Body of pancreas (tissue), 4 donors: ENCODE data around the gene AGBL5.

Experiments
- CTCF ChIP-seq, 7 experiments: fragments of 450-650 bp in 4 of 7; fragments of 200-600 bp in 3 of 7; sonication (generic) in 3 of 7; IDR thresholded peaks; one replicate each; pipeline ENCODE4 v1.5.1; 2016 to 2019; ENCODE audit warnings: antibody characterized with exemption in 7 of 7
- POLR2A ChIP-seq, 3 donors: fragments of 450-650 bp; IDR thresholded peaks; one replicate each; pipeline ENCODE4 v1.6.1; 2016; ENCODE audit warnings: antibody characterized with exemption in 3 of 3, mild to moderate bottlenecking in 2 of 3

GRCh38 chr2:27060323-27060722 is 8.9 kb downstream of the AGBL5 start:
- TF ChIP-seq CTCF (IDR thresholded peaks at IDR 0.05) = no peak
- no peak for TF ChIP-seq POLR2A (IDR thresholded peaks at IDR 0.05)
